Caco-2 (cell line): Measurements from ENCODE around the gene FAT1. TPM values are rescaled to one million over a fixed set of nuclear protein-coding genes. Genes with fewer than 3 reads are reported as not detected.

Experiments
- BruUV-seq: library from RNA; stranded (reverse); fragments of 400-500 nt; replicated peaks from 2 replicates; lab custom pipeline; 2021; lab: Mats Ljungman, UMichigan
- CTCF ChIA-PET: fragments of 300-600 bp; sonication (Branson Sonifier 250); formaldehyde crosslinking; loops from one replicate; lab custom pipeline; 2022; ENCODE audit warnings: antibody characterized with exemption; lab: Charles Lee
- POLR2A ChIA-PET: fragments of 300-600 bp; sonication (Branson Sonifier 250); formaldehyde crosslinking; loops from one replicate; lab custom pipeline; 2022; ENCODE audit warnings: antibody characterized with exemption; lab: Charles Lee
- DNase-seq, 2 experiments: peaks; one replicate each; pipeline versions ENCODE4 v3.0.0 to v3.0.0-alpha.2; 2020 to 2022
- H3K27me3 ChIP-seq: replicated peaks from 2 replicates; pipeline ENCODE4 v1.6.0; 2011; ENCODE audit warnings: low read length; ENCODE audit not compliant: control insufficient read depth, insufficient read depth
- H3K36me3 ChIP-seq: 2 replicates; pipeline ENCODE4 v1.5.1; 2011; ENCODE audit warnings: low read length; ENCODE audit not compliant: control insufficient read depth, insufficient read depth
- H3K4me1 ChIP-seq: fragments of 250-450 bp; sonication (Bioruptor Pico); 2 replicates; pipeline ENCODE4 v1.5.1; 2020; ENCODE audit warnings: mild to moderate bottlenecking
- H3K4me3 ChIP-seq: 2 replicates; pipeline ENCODE4 v1.5.1; 2011; ENCODE audit warnings: low read depth, mild to moderate bottlenecking, control low read depth, low read length
- H3K9me3 ChIP-seq: fragments of 250-450 bp; sonication (Bioruptor Pico); 2 replicates; pipeline ENCODE4 v1.5.1; 2020; ENCODE audit warnings: mild to moderate bottlenecking, moderate library complexity
- H3K27ac Mint-ChIP-seq: one replicate; pipeline ENCODE4 v1.8.0; 2022; ENCODE audit warnings: mixed read lengths; ENCODE audit not compliant: unreplicated experiment
- H3K27me3 Mint-ChIP-seq: one replicate; pipeline ENCODE4 v1.8.0; 2022; ENCODE audit warnings: mixed read lengths; ENCODE audit not compliant: insufficient read depth, unreplicated experiment
- H3K36me3 Mint-ChIP-seq: one replicate; pipeline ENCODE4 v1.8.0; 2022; ENCODE audit warnings: mild to moderate bottlenecking, mixed read lengths; ENCODE audit not compliant: insufficient read depth, unreplicated experiment
- H3K4me1 Mint-ChIP-seq: one replicate; pipeline ENCODE4 v1.8.0; 2022; ENCODE audit warnings: low read depth, mixed read lengths; ENCODE audit not compliant: unreplicated experiment
- H3K4me3 Mint-ChIP-seq: one replicate; pipeline ENCODE4 v1.8.0; 2022; ENCODE audit warnings: mild to moderate bottlenecking, moderate library complexity, mixed read lengths; ENCODE audit not compliant: unreplicated experiment
- H3K9me3 Mint-ChIP-seq: one replicate; pipeline ENCODE4 v1.8.0; 2022; ENCODE audit warnings: mixed read lengths; ENCODE audit not compliant: unreplicated experiment
- CTCF ChIP-seq, 2 experiments: fragments of 200-600 bp in 1 of 2; IDR thresholded peaks; 1 replicate in 1 of 2; 2 replicates in 1 of 2; pipeline versions ENCODE4 v1.5.1 to v1.8.0; 2011 to 2022; ENCODE audit warnings: antibody characterized with exemption in 1 of 2, control low read depth in 1 of 2, inconsistent platforms in 1 of 2, low read depth in 1 of 2, low read length in 1 of 2, mild to moderate bottlenecking in 1 of 2, moderate library complexity in 1 of 2; ENCODE audit not compliant: insufficient read depth in 1 of 2, severe bottlenecking in 1 of 2, unreplicated experiment in 1 of 2
- intact Hi-C: fragments of 100-400 bp; cut with micrococcal nuclease; formaldehyde crosslinking; loops from one replicate; pipeline ENCODE4 v1.10.0; 2022; ENCODE audit not compliant: unreplicated experiment
- total RNA-seq: library from RNA; stranded (reverse); gene quantifications from 2 replicates; pipeline ENCODE4 v1.2.3, GENCODE V29; 2022

The FAT1 gene
- total RNA-seq, 1 experiment from 2014 or later: 135 TPM

- no peaks in the 10 kb centered on the region for H3K9me3 Mint-ChIP-seq
- no peaks in the 10 kb centered on the region for H3K36me3 Mint-ChIP-seq
- Histone ChIP-seq H3K4me3 (no peak overlapping the region), H3K9me3 (no peaks in the 10 kb centered on the region), H3K27me3 (no peaks in the 10 kb centered on the region), H3K36me3 (no peaks in the 10 kb centered on the region), H3K4me1 (no peaks in the 10 kb centered on the region)
- peaks cover 4% of the 10 kb centered on the region for H3K27me3 Mint-ChIP-seq
- ChIA-PET CTCF (no interaction called here), POLR2A (no interaction called here)
- H3K4me1 Mint-ChIP-seq: no peaks in the 10 kb centered on the region
- intact Hi-C loops: no loop called here
- no peak overlapping the region for H3K27ac Mint-ChIP-seq
- no peak for DNase-seq
- no peak for TF ChIP-seq CTCF (IDR thresholded peaks at IDR 0.05; ENCODE audit: insufficient read depth in 1 of 2, low read depth in 1 of 2, low read length in 1 of 2, severe bottlenecking in 1 of 2, unreplicated experiment in 1 of 2)
- H3K4me3 Mint-ChIP-seq: no peak overlapping the region
- BruUV-seq: no TSS peak
These were observed 159.9 kb downstream of the FAT1 start for GRCh38 chr4:186563761-186564160.

GRCh38 chr4:186561748-186562147 lies 161.9 kb downstream of the FAT1 start:
- H3K9me3 Mint-ChIP-seq: no peaks in the 10 kb centered on the region
- ChIA-PET POLR2A (no interaction called here), CTCF (no interaction called here)
- no peaks in the 10 kb centered on the region for H3K4me1 ChIP-seq
- H3K27me3 ChIP-seq: no peaks in the 10 kb centered on the region
- H3K4me1 Mint-ChIP-seq: no peaks in the 10 kb centered on the region
- H3K36me3 ChIP-seq: no peaks in the 10 kb centered on the region
- TF ChIP-seq CTCF (IDR thresholded peaks at IDR 0.05; ENCODE audit: insufficient read depth in 1 of 2, low read depth in 1 of 2, low read length in 1 of 2, severe bottlenecking in 1 of 2, unreplicated experiment in 1 of 2): no peak
- H3K4me3 ChIP-seq: no peak overlapping the region
- peaks cover 11% of the 10 kb centered on the region for H3K27me3 Mint-ChIP-seq
- H3K4me3 Mint-ChIP-seq: no peak overlapping the region
- no peaks in the 10 kb centered on the region for H3K9me3 ChIP-seq
- BruUV-seq: no TSS peak
- no peaks in the 10 kb centered on the region for H3K36me3 Mint-ChIP-seq
- no peak overlapping the region for H3K27ac Mint-ChIP-seq
- intact Hi-C loops: no loop called here
- DNase-seq: no peak

GRCh38 chr4:186560647-186561046 lies 163.0 kb downstream of the FAT1 start:
- H3K27me3 ChIP-seq: no peaks in the 10 kb centered on the region
- no TSS peak for BruUV-seq
- H3K27ac Mint-ChIP-seq: no peak overlapping the region
- H3K4me1 ChIP-seq: no peaks in the 10 kb centered on the region
- H3K36me3 Mint-ChIP-seq: no peaks in the 10 kb centered on the region
- ChIA-PET POLR2A (no interaction called here), CTCF (no interaction called here)
- no peaks in the 10 kb centered on the region for H3K9me3 Mint-ChIP-seq
- DNase-seq: no peak
- H3K4me3 ChIP-seq: no peak overlapping the region
- intact Hi-C loops: no loop called here
- no peaks in the 10 kb centered on the region for H3K9me3 ChIP-seq
- H3K4me3 Mint-ChIP-seq: no peak overlapping the region
- peaks cover 11% of the 10 kb centered on the region for H3K27me3 Mint-ChIP-seq
- no peaks in the 10 kb centered on the region for H3K36me3 ChIP-seq
- no peaks in the 10 kb centered on the region for H3K4me1 Mint-ChIP-seq
- TF ChIP-seq CTCF (IDR thresholded peaks at IDR 0.05; ENCODE audit: insufficient read depth in 1 of 2, low read depth in 1 of 2, low read length in 1 of 2, severe bottlenecking in 1 of 2, unreplicated experiment in 1 of 2): no peak
